HCT116 (cell line): Measurements from ENCODE around the gene TMC4.

Source experiments
- CEBPB ChIP-seq: IDR thresholded peaks from 2 replicates; pipeline ENCODE4 v1.6.1; 2012; ENCODE audit warnings: low read depth
- CTCF ChIP-seq, 3 experiments: fragments of 200-600 bp in 1 of 3; sonication (generic) in 1 of 3; IDR thresholded peaks in 2 of 3; conservative IDR thresholded peaks in 1 of 3; 2 replicates each; pipeline ENCODE4 v1.5.1; 2012 to 2017; ENCODE audit warnings: low read depth in 2 of 3, low read length in 2 of 3, antibody characterized with exemption in 1 of 3, borderline replicate concordance in 1 of 3, control low read depth in 1 of 3, mild to moderate bottlenecking in 1 of 3, mixed read lengths in 1 of 3, mixed run types in 1 of 3, moderate library complexity in 1 of 3; ENCODE audit not compliant: insufficient read depth in 1 of 3
- ELF1 ChIP-seq: IDR thresholded peaks from 2 replicates; pipeline ENCODE4 v1.6.1; 2012; ENCODE audit warnings: low read depth, borderline replicate concordance
- MAX ChIP-seq: IDR thresholded peaks from 2 replicates; pipeline ENCODE4 v1.6.1; 2012
- POLR2A ChIP-seq: IDR thresholded peaks from 2 replicates; pipeline ENCODE4 v1.7.0; 2011; ENCODE audit warnings: borderline replicate concordance; ENCODE audit not compliant: insufficient read depth, insufficient read length; ENCODE audit errors: extremely low read depth
- POLR2AphosphoS5 ChIP-seq: IDR thresholded peaks from 2 replicates; pipeline ENCODE4 v1.6.1; 2011; ENCODE audit warnings: mild to moderate bottlenecking, low read depth, low read length, moderate library complexity
- RAD21 ChIP-seq: IDR thresholded peaks from 2 replicates; pipeline ENCODE4 v1.6.1; 2012; ENCODE audit warnings: low read depth, mild to moderate bottlenecking
- REST ChIP-seq: IDR thresholded peaks from 2 replicates; pipeline ENCODE4 v1.6.1; 2012; ENCODE audit warnings: low read depth
- SIN3A ChIP-seq: IDR thresholded peaks from 2 replicates; pipeline ENCODE4 v1.6.1; 2012; ENCODE audit warnings: low read depth
- SP1 ChIP-seq: IDR thresholded peaks from 2 replicates; pipeline ENCODE4 v1.6.1; 2012; ENCODE audit warnings: low read depth
- SRF ChIP-seq: IDR thresholded peaks from 2 replicates; pipeline ENCODE4 v1.6.1; 2012; ENCODE audit warnings: low read depth

DNA sequence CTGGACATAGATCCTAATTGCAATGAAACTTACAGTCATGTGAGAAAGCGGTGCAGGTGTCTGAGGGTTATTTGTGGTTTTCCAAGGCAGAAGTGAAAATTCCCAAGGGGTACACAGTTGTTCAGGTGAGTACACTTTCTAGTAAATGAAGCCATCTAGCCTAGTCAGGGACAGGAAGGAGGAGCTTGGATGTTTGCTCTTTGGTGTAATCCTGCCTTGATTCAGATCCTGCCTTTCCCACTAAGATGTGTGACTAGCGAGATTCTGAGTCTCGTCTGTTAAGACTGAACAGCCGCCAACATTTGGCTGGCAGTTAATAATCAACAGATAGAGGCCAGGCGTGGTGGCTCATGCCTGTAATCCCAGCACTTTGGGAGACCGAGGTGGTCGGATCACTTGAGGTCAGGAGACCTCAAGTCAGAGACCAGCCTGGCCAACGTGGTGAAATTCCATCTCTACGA, 30.2 kb upstream of the TMC4 start:
- TF ChIP-seq SRF, result no peak
- TF ChIP-seq POLR2A, result no peak
- TF ChIP-seq CTCF (IDR thresholded peaks at IDR 0.05 in 2 of 3, conservative IDR thresholded peaks at IDR 0.05 in 1 of 3; ENCODE audit: borderline replicate concordance in 1 of 3, insufficient read depth in 1 of 3, low read depth in 2 of 3, low read length in 2 of 3), result no peak
- TF ChIP-seq MAX, result no peak
- TF ChIP-seq SP1, result no peak
- TF ChIP-seq CEBPB, result no peak
- no peak for TF ChIP-seq SIN3A
- TF ChIP-seq POLR2AphosphoS5, result no peak
- TF ChIP-seq RAD21, result no peak
- no peak for TF ChIP-seq REST
- TF ChIP-seq ELF1, result no peak
